HG02678 (cell line): ENCODE results near the gene ARHGEF28.

Experiments used
- ATAC-seq: cut with Tn5 transposase; IDR thresholded peaks from one replicate; pipeline ENCODE4 v1.9.1; 2021; ENCODE audit warnings: mild to moderate bottlenecking, moderate library complexity; ENCODE audit not compliant: unreplicated experiment

The ARHGEF28 gene

DNA sequence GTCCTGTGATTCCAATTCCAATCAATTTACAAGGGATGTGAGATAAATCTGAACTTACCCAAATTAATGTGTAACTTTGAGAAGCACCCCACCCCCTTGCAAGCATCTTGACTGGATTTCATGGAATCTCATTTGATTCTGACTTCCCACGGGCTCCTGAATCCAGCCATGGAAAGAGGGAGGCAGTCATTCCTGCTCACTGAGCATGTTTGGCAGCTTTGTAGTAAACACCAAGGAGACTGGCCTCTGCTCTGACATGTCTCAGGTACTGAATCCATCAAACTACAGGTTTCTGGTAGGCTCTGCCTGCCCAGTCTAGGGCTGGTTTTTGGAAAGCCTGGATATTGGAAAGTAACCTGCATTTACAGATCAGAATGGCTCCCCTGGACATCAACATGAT is 357.6 kb downstream of the ARHGEF28 start:
- ATAC-seq = no peak

DNA sequence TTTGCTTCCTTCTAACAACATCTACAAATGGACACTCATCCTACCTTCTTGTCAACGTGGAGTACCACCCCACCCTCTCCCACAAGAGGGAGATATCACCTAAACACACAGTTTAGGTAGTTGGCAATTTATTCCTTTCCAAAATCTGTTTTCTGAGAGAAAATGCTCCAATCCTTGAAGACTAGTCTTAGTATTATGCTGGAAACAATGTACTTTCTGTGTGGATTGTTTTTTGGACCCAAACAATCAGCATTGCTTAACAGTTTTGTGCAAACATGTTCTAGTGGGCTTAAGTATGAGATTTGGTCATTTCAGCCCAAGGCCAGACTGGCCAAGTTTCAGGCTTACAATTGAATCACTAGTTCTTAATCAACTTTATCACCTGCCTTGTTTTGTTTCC is 359.1 kb downstream of the ARHGEF28 start:
- no peak for ATAC-seq

DNA sequence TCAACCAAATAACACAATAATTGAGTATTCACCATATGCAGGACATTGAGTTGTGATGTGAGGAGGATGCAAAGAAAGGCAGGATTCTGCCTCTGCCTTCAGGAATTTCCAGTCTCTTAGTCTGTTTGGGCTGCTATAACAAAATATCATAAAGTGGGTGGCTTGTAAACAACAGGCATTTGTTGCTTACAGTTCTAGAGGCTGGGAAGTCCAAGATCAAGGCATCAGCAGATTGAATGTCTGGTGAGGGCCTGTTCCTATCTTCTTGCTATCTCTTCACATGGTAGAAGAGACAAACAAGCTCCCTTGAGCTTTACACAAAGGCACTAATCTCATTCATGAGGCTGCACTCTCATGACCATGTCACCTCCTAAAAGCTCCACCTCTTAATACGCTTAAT is 360.7 kb downstream of the ARHGEF28 start:
- no peak for ATAC-seq

DNA sequence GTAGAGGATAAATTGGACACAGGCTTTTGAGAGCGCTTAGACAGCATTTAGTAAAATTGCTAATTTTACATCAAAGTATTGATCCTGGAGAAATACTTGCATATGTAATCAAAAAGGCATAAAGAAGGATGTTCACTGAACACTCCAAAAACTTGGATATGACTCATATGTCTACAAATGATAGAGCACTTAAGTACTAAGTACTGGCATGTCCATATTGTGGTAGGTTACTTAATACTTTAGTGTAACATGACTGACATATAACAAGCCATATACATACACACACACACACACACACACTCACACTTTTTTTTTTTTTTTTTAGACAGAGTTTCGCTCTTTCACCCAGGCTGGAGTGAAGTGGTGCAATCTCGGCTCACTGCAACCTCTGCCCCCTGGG is 361.9 kb downstream of the ARHGEF28 start:
- ATAC-seq = no peak

DNA sequence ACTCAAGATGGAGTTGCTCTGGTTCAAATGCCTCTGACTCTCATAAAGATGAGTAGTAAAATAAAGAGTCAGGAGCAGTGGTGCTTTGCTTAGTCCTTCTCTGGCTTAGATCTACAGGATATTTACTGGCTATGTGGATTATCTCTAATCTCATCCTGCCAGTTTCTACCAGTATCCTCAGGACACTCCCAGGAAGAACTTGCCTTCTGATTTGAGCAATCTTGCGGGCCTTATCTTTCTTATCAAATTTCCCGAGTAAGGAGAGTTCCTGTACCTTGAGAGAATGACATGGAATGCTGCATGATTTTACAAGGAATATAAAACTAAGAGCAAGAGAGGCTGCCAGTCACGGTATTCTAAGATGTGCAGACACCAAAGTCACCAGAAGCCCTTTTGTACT is 364.0 kb downstream of the ARHGEF28 start:
- ATAC-seq = no peak
